ENCODE data around the gene DMD.

DMD gene

GRCh38 chrX:33062041-33062440 lies 149.3 kb downstream of the DMD start:
- no peaks in the 10 kb centered on the region for H3K27me3 ChIP-seq (ENCODE audit: low read depth, low read length)
- no peak overlapping the region for H3K4me2 ChIP-seq (ENCODE audit: low read length)

GRCh38 chrX:33053001-33053400 lies 158.3 kb downstream of the DMD start:
- no peaks in the 10 kb centered on the region for H3K4me1 ChIP-seq (ENCODE audit: low read length)
- no peak overlapping the region for H3K9ac ChIP-seq (ENCODE audit: low read length)
- H3K27me3 ChIP-seq (ENCODE audit: low read depth, low read length), result no peaks in the 10 kb centered on the region
- H3K9me3 ChIP-seq (ENCODE audit: insufficient read depth, low read length), result no peaks in the 10 kb centered on the region
- H4K20me1 ChIP-seq (ENCODE audit: insufficient read depth, low read length), result no peaks in the 10 kb centered on the region
- no peak for TF ChIP-seq EZH2phosphoT487 (IDR thresholded peaks at IDR 0.05; ENCODE audit: low read depth)
- H3K4me3 ChIP-seq (ENCODE audit: low read length), result no peak overlapping the region
- no peak overlapping the region for H3K4me2 ChIP-seq (ENCODE audit: low read length)
- H3K27ac ChIP-seq (ENCODE audit: low read length), result no peak overlapping the region
- no peaks in the 10 kb centered on the region for H3K36me3 ChIP-seq (replicated peaks; ENCODE audit: low read depth, low read length)
- H2AFZ ChIP-seq (ENCODE audit: low read depth, low read length), result no peak overlapping the region
- no peaks in the 10 kb centered on the region for H3K79me2 ChIP-seq (ENCODE audit: low read length)

More at GRCh38 chrX:33062041-33062440, 149.3 kb downstream of the DMD start:
- H2AFZ ChIP-seq (ENCODE audit: low read depth, low read length), result no peak overlapping the region
- H3K27ac ChIP-seq (ENCODE audit: low read length), result no peak overlapping the region
- H3K4me1 ChIP-seq (ENCODE audit: low read length), result no peaks in the 10 kb centered on the region
- no peaks in the 10 kb centered on the region for H3K9me3 ChIP-seq (ENCODE audit: insufficient read depth, low read length)
- no peak overlapping the region for H3K4me3 ChIP-seq (ENCODE audit: low read length)
- H4K20me1 ChIP-seq (ENCODE audit: insufficient read depth, low read length), result no peaks in the 10 kb centered on the region
- TF ChIP-seq EZH2phosphoT487 (IDR thresholded peaks at IDR 0.05; ENCODE audit: low read depth), result no peak
- TF ChIP-seq CTCF (IDR thresholded peaks at IDR 0.05; ENCODE audit: low read depth, low read length), result no peak
- no peak overlapping the region for H3K9ac ChIP-seq (ENCODE audit: low read length)
- no peaks in the 10 kb centered on the region for H3K79me2 ChIP-seq (ENCODE audit: low read length)
- H3K36me3 ChIP-seq (replicated peaks; ENCODE audit: low read depth, low read length), result no peaks in the 10 kb centered on the region

GRCh38 chrX:33045882-33046281 lies 165.5 kb downstream of the DMD start:
- H3K79me2 ChIP-seq (ENCODE audit: low read length), result no peaks in the 10 kb centered on the region
- no peak overlapping the region for H3K4me3 ChIP-seq (ENCODE audit: low read length)
- H3K4me1 ChIP-seq (ENCODE audit: low read length), result no peaks in the 10 kb centered on the region
- TF ChIP-seq CTCF (IDR thresholded peaks at IDR 0.05; ENCODE audit: low read depth, low read length), result no peak
- no peak for TF ChIP-seq EZH2phosphoT487 (IDR thresholded peaks at IDR 0.05; ENCODE audit: low read depth)
- no peaks in the 10 kb centered on the region for H4K20me1 ChIP-seq (ENCODE audit: insufficient read depth, low read length)
- H3K9ac ChIP-seq (ENCODE audit: low read length), result no peak overlapping the region
- H3K36me3 ChIP-seq (replicated peaks; ENCODE audit: low read depth, low read length), result no peaks in the 10 kb centered on the region
- H3K27ac ChIP-seq (ENCODE audit: low read length), result no peak overlapping the region
- H3K27me3 ChIP-seq (ENCODE audit: low read depth, low read length), result no peaks in the 10 kb centered on the region
- H3K4me2 ChIP-seq (ENCODE audit: low read length), result no peak overlapping the region
- H2AFZ ChIP-seq (ENCODE audit: low read depth, low read length), result no peak overlapping the region
- H3K9me3 ChIP-seq (ENCODE audit: insufficient read depth, low read length), result no peaks in the 10 kb centered on the region

DNA sequence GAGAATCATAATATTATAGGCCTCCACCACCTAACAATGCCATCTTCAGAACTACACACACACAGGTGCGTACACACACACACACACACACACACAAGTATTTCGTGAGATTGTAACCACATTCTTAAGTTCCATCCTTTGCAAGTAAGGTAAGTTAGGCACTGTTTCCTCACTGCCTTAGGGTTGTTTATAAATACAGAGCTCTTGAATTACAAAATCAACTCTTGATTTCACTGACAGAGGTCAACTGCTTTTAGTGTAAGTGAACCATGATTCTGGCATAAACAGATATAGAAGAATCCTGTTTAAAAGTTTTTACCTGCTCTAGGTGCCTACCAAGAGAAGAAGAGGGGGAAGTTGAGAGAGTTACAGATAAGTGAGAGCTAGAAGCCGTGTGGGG lies 166.1 kb downstream of the DMD start:
- Histone ChIP-seq H3K79me2 (ENCODE audit: low read length) (no peaks in the 10 kb centered on the region), H3K27ac (ENCODE audit: low read length) (no peak overlapping the region), H3K4me1 (ENCODE audit: low read length) (no peaks in the 10 kb centered on the region), H3K4me3 (ENCODE audit: low read length) (no peak overlapping the region), H3K36me3 (replicated peaks; ENCODE audit: low read depth, low read length) (no peaks in the 10 kb centered on the region), H3K4me2 (ENCODE audit: low read length) (no peak overlapping the region), H4K20me1 (ENCODE audit: insufficient read depth, low read length) (no peaks in the 10 kb centered on the region), H2AFZ (ENCODE audit: low read depth, low read length) (no peak overlapping the region), H3K27me3 (ENCODE audit: low read depth, low read length) (no peaks in the 10 kb centered on the region), H3K9ac (ENCODE audit: low read length) (no peak overlapping the region), H3K9me3 (ENCODE audit: insufficient read depth, low read length) (no peaks in the 10 kb centered on the region)
- TF ChIP-seq EZH2phosphoT487 (IDR thresholded peaks at IDR 0.05; ENCODE audit: low read depth), result no peak
- no peak for TF ChIP-seq CTCF (IDR thresholded peaks at IDR 0.05; ENCODE audit: low read depth, low read length)

DNA sequence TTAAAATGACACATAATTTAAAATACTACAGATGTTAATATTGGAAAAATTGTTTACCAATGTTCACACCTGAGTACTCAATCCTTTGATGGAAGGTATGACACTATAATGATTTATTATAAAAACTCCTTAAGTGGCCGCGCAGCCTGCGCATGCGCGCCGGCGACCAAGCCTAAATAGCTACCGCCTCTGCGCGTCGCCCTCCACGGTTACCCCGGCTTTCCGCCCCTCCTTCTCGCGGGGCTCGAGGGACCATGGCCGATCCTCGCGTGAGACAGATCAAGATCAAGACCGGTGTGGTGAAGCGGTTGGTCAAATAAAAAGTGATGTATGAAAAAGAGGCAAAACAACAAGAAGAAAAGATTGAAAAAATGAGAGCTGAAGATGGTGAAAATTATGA lies 170.2 kb downstream of the DMD start:
- H3K9me3 ChIP-seq (ENCODE audit: insufficient read depth, low read length), result no peaks in the 10 kb centered on the region
- no peak overlapping the region for H2AFZ ChIP-seq (ENCODE audit: low read depth, low read length)
- H3K36me3 ChIP-seq (replicated peaks; ENCODE audit: low read depth, low read length), result no peaks in the 10 kb centered on the region
- H3K27me3 ChIP-seq (ENCODE audit: low read depth, low read length), result no peaks in the 10 kb centered on the region
- H3K27ac ChIP-seq (ENCODE audit: low read length), result no peak overlapping the region
- H4K20me1 ChIP-seq (ENCODE audit: insufficient read depth, low read length), result no peaks in the 10 kb centered on the region
- TF ChIP-seq CTCF (IDR thresholded peaks at IDR 0.05; ENCODE audit: low read depth, low read length) (no peak), EZH2phosphoT487 (IDR thresholded peaks at IDR 0.05; ENCODE audit: low read depth) (no peak)
- no peaks in the 10 kb centered on the region for H3K79me2 ChIP-seq (ENCODE audit: low read length)
- H3K4me1 ChIP-seq (ENCODE audit: low read length), result no peaks in the 10 kb centered on the region
- H3K9ac ChIP-seq (ENCODE audit: low read length), result no peak overlapping the region
- no peak overlapping the region for H3K4me2 ChIP-seq (ENCODE audit: low read length)
- H3K4me3 ChIP-seq (ENCODE audit: low read length), result no peak overlapping the region

Measured in OCI-LY3 (cell line).